Neural progenitor cell (in vitro differentiated cells): ENCODE results near the gene ARMCX5. TPM values are rescaled to one million over a fixed set of nuclear protein-coding genes. Genes with fewer than 3 reads are reported as not detected.

Source experiments
- DNase-seq: peaks from one replicate; pipeline ENCODE4 v3.0.0-alpha.2; 2016; ENCODE audit warnings: low spot score
- H2AFZ ChIP-seq: fragments of 200-600 bp; sonication (generic); replicated peaks from 2 replicates; pipeline ENCODE4 v1.6.1; 2016; ENCODE audit warnings: antibody characterized with exemption
- H3F3A ChIP-seq: fragments of 200-600 bp; sonication (generic); 2 replicates; pipeline ENCODE4 v1.6.1; 2016; ENCODE audit warnings: antibody characterized with exemption, low read depth
- H3K27ac ChIP-seq: fragments of 200-600 bp; sonication (generic); 2 replicates; pipeline ENCODE4 v1.5.1; 2016; ENCODE audit warnings: mild to moderate bottlenecking
- H3K27me3 ChIP-seq: fragments of 200-600 bp; sonication (generic); 2 replicates; pipeline ENCODE4 v1.6.1; 2016; ENCODE audit warnings: mild to moderate bottlenecking, moderate library complexity
- H3K36me3 ChIP-seq: fragments of 200-600 bp; sonication (generic); 2 replicates; pipeline ENCODE4 v1.5.1; 2016
- H3K4me1 ChIP-seq: fragments of 200-600 bp; sonication (generic); 2 replicates; pipeline ENCODE4 v1.6.1; 2016; ENCODE audit warnings: mixed run types
- H3K4me2 ChIP-seq: fragments of 200-600 bp; sonication (generic); 2 replicates; pipeline ENCODE4 v1.6.1; 2016
- H3K4me3 ChIP-seq: fragments of 200-600 bp; sonication (generic); 2 replicates; pipeline ENCODE4 v1.5.1; 2016
- H3K79me2 ChIP-seq: fragments of 200-600 bp; sonication (generic); 2 replicates; pipeline ENCODE4 v1.6.1; 2016; ENCODE audit warnings: low read depth
- H3K9ac ChIP-seq: fragments of 200-600 bp; sonication (generic); 2 replicates; pipeline ENCODE4 v1.6.1; 2016
- H3K9me3 ChIP-seq: fragments of 200-600 bp; sonication (generic); 2 replicates; pipeline ENCODE4 v1.5.1; 2016; ENCODE audit warnings: low read depth
- H4K20me1 ChIP-seq: fragments of 200-600 bp; sonication (generic); 2 replicates; pipeline ENCODE4 v1.6.1; 2016; ENCODE audit warnings: low read depth
- H3K27ac Mint-ChIP-seq: 3 replicates; pipeline ENCODE4 v1.8.0; 2021; ENCODE audit warnings: mixed read lengths
- H3K27me3 Mint-ChIP-seq: 2 replicates; pipeline ENCODE4 v1.8.0; 2022; ENCODE audit warnings: low read depth, mild to moderate bottlenecking, inconsistent platforms, moderate library complexity, mixed read lengths; ENCODE audit not compliant: insufficient read depth
- H3K36me3 Mint-ChIP-seq: 3 replicates; pipeline ENCODE4 v1.8.0; 2021; ENCODE audit warnings: mixed read lengths
- H3K4me1 Mint-ChIP-seq: 3 replicates; pipeline ENCODE4 v1.8.0; 2021; ENCODE audit warnings: mixed read lengths
- H3K4me3 Mint-ChIP-seq: 3 replicates; pipeline ENCODE4 v1.8.0; 2021; ENCODE audit warnings: mild to moderate bottlenecking, moderate library complexity, mixed read lengths
- H3K9me3 Mint-ChIP-seq: 3 replicates; pipeline ENCODE4 v1.8.0; 2020; ENCODE audit warnings: mixed read lengths
- CTCF ChIP-seq: fragments of 200-600 bp; sonication (generic); IDR thresholded peaks from 2 replicates; pipeline ENCODE4 v1.5.1; 2017; ENCODE audit warnings: antibody characterized with exemption, mild to moderate bottlenecking
- EZH2 ChIP-seq: fragments of 200-600 bp; sonication (generic); IDR thresholded peaks from 2 replicates; pipeline ENCODE4 v1.6.1; 2017; ENCODE audit warnings: antibody characterized with exemption, mild to moderate bottlenecking, moderate library complexity
- EZH2phosphoT487 ChIP-seq: fragments of 200-600 bp; sonication (generic); IDR thresholded peaks from 2 replicates; pipeline ENCODE4 v1.6.1; 2017; ENCODE audit warnings: antibody characterized with exemption
- total RNA-seq: library from RNA; depleted of rRNA; stranded (reverse); fragments of >200 nt; gene quantifications from 2 replicates; pipeline ENCODE4 v1.2.3, GENCODE V29; 2015; ENCODE audit warnings: low replicate concordance

Gene ARMCX5
- total RNA-seq, 1 donor from 2014 or later = 26.8 TPM

GRCh38 chrX:102624105-102624504 lies 24.8 kb downstream of the ARMCX5 start:
- peaks cover 30% of the 10 kb centered on the region for H3K36me3 Mint-ChIP-seq
- no peaks in the 10 kb centered on the region for H3K4me1 Mint-ChIP-seq
- no peak overlapping the region for H3K27ac Mint-ChIP-seq
- no peak overlapping the region for H2AFZ ChIP-seq
- H3K4me3 Mint-ChIP-seq = no peak overlapping the region
- H3K79me2 ChIP-seq = peaks cover 28% of the 10 kb centered on the region
- DNase-seq = no peak
- H3K36me3 ChIP-seq = no peaks in the 10 kb centered on the region
- no peaks in the 10 kb centered on the region for H4K20me1 ChIP-seq
- peaks cover 66% of the 10 kb centered on the region for H3K9me3 Mint-ChIP-seq
- H3K9ac ChIP-seq = no peak overlapping the region
- H3K27me3 Mint-ChIP-seq = no peaks in the 10 kb centered on the region
- H3K9me3 ChIP-seq = peaks cover 34% of the 10 kb centered on the region
- no peak overlapping the region for H3K4me2 ChIP-seq
- no peaks in the 10 kb centered on the region for H3K4me1 ChIP-seq
- H3F3A ChIP-seq = no peaks in the 10 kb centered on the region
- no peaks in the 10 kb centered on the region for H3K27me3 ChIP-seq
- TF ChIP-seq CTCF = no peak
- TF ChIP-seq EZH2 = no peak
- no peak for TF ChIP-seq EZH2phosphoT487
- no peak overlapping the region for H3K4me3 ChIP-seq
- no peak overlapping the region for H3K27ac ChIP-seq

GRCh38 chrX:102627640-102628039 lies 28.3 kb downstream of the ARMCX5 start:
- H3K36me3 ChIP-seq = no peaks in the 10 kb centered on the region
- H3K9me3 Mint-ChIP-seq = peaks cover 39% of the 10 kb centered on the region
- no peak overlapping the region for H3K4me3 Mint-ChIP-seq
- no peak overlapping the region for H3K27ac ChIP-seq
- H4K20me1 ChIP-seq = no peaks in the 10 kb centered on the region
- peaks cover 23% of the 10 kb centered on the region for H3K36me3 Mint-ChIP-seq
- no peaks in the 10 kb centered on the region for H3K27me3 ChIP-seq
- no peaks in the 10 kb centered on the region for H3K4me1 ChIP-seq
- no peaks in the 10 kb centered on the region for H3K4me1 Mint-ChIP-seq
- H3K4me3 ChIP-seq = no peak overlapping the region
- no peaks in the 10 kb centered on the region for H3K27me3 Mint-ChIP-seq
- H3K9ac ChIP-seq = no peak overlapping the region
- no peak for DNase-seq
- H2AFZ ChIP-seq = no peak overlapping the region
- peaks cover 8% of the 10 kb centered on the region for H3K79me2 ChIP-seq
- no peak overlapping the region for H3K27ac Mint-ChIP-seq
- H3K4me2 ChIP-seq = no peak overlapping the region
- TF ChIP-seq EZH2phosphoT487 (no peak), EZH2 (no peak), CTCF (no peak)
- H3K9me3 ChIP-seq = peaks cover 14% of the 10 kb centered on the region
- no peaks in the 10 kb centered on the region for H3F3A ChIP-seq

- Histone ChIP-seq H3K9ac (no peak overlapping the region), H2AFZ (no peak overlapping the region), H3K79me2 (no peaks in the 10 kb centered on the region), H3K4me1 (no peaks in the 10 kb centered on the region), H3F3A (no peaks in the 10 kb centered on the region), H3K4me2 (no peak overlapping the region), H3K27ac (no peak overlapping the region), H3K4me3 (no peak overlapping the region), H3K27me3 (no peaks in the 10 kb centered on the region), H4K20me1 (no peaks in the 10 kb centered on the region), H3K36me3 (no peaks in the 10 kb centered on the region), H3K9me3 (peaks cover 10% of the 10 kb centered on the region)
- Mint-ChIP-seq H3K9me3 (peaks cover 20% of the 10 kb centered on the region), H3K27ac (no peak overlapping the region), H3K4me3 (no peak overlapping the region), H3K27me3 (no peaks in the 10 kb centered on the region), H3K4me1 (no peaks in the 10 kb centered on the region), H3K36me3 (peaks cover 22% of the 10 kb centered on the region)
- DNase-seq = no peak
- no peak for TF ChIP-seq EZH2
- no peak for TF ChIP-seq EZH2phosphoT487
- no peak for TF ChIP-seq CTCF
These were observed 38.2 kb downstream of the ARMCX5 start for GRCh38 chrX:102637561-102637960.

- peaks cover 24% of the 10 kb centered on the region for H3K9me3 Mint-ChIP-seq
- H3K4me1 Mint-ChIP-seq = no peaks in the 10 kb centered on the region
- no peak overlapping the region for H3K27ac ChIP-seq
- peaks cover 12% of the 10 kb centered on the region for H3K27me3 Mint-ChIP-seq
- no peaks in the 10 kb centered on the region for H4K20me1 ChIP-seq
- no peaks in the 10 kb centered on the region for H3F3A ChIP-seq
- no peak overlapping the region for H2AFZ ChIP-seq
- no peaks in the 10 kb centered on the region for H3K4me1 ChIP-seq
- H3K36me3 Mint-ChIP-seq = peaks cover 8% of the 10 kb centered on the region
- H3K27me3 ChIP-seq = no peaks in the 10 kb centered on the region
- H3K4me3 Mint-ChIP-seq = peak overlapping the region; percentile 90
- TF ChIP-seq CTCF = no peak
- no peak for TF ChIP-seq EZH2phosphoT487
- no peak for TF ChIP-seq EZH2
- DNase-seq = no peak
- H3K4me3 ChIP-seq = peak overlapping the region; percentile 59
- no peak overlapping the region for H3K27ac Mint-ChIP-seq
- no peaks in the 10 kb centered on the region for H3K9me3 ChIP-seq
- no peaks in the 10 kb centered on the region for H3K36me3 ChIP-seq
- peak overlapping the region; percentile 77 for H3K4me2 ChIP-seq
- H3K79me2 ChIP-seq = no peaks in the 10 kb centered on the region
- no peak overlapping the region for H3K9ac ChIP-seq
These were observed 51.6 kb downstream of the ARMCX5 start for GRCh38 chrX:102650903-102651241.
